ENCODE measurements around the gene ALMS1.

- no peak for TF ChIP-seq EZH2 (IDR thresholded peaks at IDR 0.05; ENCODE audit: borderline replicate concordance, low read depth, low read length, poor library complexity, severe bottlenecking)
- no peak for TF ChIP-seq CTCF (conservative IDR thresholded peaks at IDR 0.05; ENCODE audit: low read depth, low read length)
Measured at GRCh38 chr2:73594251-73594650, 208.6 kb downstream of the ALMS1 start.
